NCI-H1417 treated with DMSO at 0.1 percent for 48 hours (cell line): ENCODE results near the gene CAMTA1.
"Not testable (repeated sequence)": the region's sequence is repeated elsewhere in the genome, so short reads cannot be mapped to it uniquely, and the experiment has no call there.

Experiments
- DNase-seq: peaks from one replicate; lab custom pipeline; 2025; lab: John Stamatoyannopoulos, UW

CAMTA1 gene

DNA sequence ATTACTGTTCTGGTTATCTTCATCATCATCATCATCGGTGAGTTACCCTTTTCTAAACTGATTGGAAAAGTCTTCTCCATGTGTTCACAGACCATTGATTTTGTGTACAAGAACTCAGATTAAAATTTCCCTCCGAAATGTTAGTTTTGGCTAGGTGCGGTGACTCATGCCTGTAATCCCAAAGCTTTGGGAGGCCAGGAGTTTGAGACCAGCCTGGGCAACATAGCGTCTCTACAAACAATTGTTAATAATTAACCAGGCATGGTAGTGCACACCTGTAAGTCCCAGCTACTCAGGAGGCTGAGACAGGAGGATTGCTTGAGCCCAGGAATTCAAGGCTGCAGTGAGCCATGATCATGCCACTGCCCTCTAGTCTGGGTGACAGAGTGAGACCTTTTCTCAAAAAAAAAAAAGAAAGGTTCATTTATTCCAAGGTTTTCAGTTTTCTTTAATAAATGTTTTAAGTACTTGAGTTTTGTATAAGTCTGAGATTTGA is 992.9 kb downstream of the CAMTA1 start:
- DNase-seq = no peak

DNA sequence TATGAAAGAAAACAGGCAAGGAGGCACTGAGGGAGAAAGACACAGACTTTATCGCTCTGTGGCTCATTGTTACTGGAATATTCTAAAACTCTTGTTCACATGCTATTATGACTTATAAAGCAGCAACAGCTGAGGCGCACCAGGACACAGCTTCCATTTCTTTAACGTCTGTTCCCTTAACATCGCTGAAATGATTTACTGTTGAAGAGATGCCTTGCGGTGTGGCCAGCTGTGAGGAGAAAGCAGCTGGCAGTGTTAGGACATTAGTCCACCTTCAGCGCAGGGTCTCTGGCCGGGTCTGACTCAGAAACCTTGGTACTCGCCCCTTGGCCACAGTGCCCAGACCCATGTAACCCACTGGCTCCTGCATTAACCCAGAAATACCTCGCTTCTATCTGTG is 995.7 kb downstream of the CAMTA1 start:
- no peak for DNase-seq

GRCh38 chr1:7781501-7781900 is 996.2 kb downstream of the CAMTA1 start:
- no peak for DNase-seq

DNA sequence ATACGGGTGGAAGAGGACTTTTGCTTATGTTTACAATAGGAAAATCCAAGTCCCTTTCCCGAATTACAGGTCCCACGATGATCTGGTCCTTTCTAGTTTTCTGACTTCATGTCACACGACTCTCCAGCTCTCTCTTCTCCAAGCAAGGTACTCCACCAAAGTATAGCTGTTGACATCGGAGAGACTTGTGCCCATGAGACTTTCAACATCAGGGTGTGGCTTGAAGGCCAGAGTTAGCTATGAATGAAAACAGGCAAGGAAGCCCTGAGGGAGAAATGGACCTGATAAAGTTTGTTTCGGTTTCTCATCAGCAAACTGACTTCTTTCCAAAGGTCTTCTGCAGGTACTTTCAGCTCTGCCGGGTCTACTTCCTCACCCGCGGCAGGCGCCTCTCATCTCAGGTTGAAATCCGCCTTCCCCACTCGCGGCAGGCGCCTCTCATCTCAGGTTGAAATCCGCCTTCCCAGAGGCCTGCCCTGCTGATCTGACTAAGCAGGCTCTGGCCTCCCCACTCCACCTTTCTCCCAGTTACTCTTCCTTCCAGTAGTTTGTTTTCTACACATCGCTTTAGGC is 996.8 kb downstream of the CAMTA1 start:
- DNase-seq = no peak

- no peak for DNase-seq
Measured at GRCh38 chr1:7783178-7783711, 998.0 kb downstream of the CAMTA1 start.

DNA sequence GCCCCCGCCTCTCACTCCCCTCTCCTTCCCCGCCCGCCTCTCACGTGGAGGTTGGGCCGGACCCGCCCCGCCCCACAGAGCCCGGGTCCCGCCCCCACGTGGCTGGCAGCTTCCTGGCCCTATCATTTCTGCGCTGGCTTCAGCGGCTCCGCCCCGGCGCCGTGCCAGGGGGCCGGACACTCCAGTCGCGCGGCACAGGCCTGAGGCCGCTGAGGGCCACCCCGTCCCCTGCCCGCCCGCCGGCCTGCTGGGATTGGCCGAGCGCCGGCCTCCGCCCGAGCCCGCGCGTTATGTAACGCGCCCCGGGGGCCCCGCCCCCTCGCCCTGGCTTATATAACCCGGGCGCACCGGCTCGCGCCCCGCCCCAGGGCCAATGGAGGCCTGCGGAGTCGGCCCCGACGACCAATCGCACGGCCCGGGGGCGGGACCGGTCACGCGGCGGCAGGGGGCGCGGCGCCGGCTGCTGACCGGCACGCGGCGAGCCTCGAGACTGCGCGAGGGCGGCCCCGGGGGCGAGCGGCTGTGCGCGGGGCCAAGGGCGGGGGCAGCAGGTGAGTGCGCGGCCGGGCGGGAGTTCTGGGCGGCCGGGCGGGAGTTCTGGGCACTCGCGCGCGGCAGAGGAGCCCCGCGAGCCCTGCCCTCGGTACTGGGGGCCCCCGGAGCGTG is 998.7 kb downstream of the CAMTA1 start, which contains the start of gene PER3:
PER3 (plus strand) TSS at position 466 of the 666 bp plus-strand sequence. CDS start 587 bp downstream, outside the sequence.
- peak; percentile 81 for DNase-seq

DNA sequence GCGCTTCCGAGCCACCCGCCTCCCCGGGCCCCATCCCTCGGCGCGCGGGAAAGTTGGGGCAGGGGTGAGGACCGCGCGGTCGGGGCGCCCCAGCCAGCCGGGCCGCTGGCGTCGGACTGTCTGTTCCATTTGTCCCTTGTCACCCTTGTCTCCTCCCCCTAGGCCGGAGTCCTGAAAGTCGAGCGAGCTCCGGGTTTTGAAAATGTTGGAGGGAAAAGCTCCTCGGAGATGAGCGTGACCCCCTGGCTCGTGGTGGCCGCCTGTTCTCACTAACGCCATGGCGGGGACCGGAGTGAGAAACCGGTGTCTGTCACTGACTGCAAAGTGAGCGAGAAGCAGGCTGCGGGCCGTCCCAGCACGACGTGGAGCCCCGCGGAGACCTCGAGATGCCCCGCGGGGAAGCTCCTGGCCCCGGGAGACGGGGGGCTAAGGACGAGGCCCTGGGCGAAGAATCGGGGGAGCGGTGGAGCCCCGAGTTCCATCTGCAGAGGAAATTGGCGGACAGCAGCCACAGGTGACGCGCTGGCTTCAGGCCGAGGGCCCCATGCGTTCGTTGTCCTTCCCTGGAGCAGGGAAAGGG is 999.3 kb downstream of the CAMTA1 start:
- DNase-seq = no peak

DNA sequence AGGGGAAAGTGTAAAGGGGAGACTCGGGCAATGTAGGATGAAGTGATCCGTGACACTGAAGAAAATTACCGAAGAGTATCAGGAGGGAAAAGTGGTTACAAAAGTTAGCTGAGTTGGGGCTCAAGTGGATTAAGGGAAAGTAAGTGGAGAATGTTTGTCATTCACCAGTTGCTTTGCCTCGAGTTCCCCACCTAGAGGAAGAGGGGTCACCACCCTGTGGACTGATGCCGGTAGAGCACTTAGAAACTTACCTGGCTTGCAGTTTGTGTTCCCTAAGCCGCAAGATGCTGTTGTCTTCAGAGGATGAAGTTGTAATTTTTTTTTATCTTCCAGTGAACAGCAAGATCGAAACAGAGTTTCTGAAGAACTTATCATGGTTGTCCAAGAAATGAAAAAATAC is 999.9 kb downstream of the CAMTA1 start:
- DNase-seq = no peak

DNA sequence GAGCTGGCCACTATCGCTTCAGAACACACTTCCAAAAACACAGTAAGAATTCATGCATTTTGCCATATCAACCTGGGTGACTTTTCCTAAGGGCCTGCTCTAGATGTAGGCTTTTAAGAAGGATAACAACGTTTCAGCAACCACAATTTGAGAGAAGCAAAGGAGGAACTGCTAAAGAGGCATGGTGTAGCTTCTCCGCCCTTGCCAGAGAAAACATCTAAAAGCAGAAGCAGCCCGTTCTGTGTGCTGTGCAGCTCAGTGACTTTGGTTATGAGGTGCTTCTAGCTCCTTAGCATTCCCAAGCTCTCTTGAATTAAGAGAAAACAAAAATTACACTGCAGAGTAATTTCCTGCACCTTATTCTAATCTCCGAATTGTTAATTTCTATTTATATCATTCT is 1001.5 kb downstream of the CAMTA1 start:
- DNase-seq = no peak

DNA sequence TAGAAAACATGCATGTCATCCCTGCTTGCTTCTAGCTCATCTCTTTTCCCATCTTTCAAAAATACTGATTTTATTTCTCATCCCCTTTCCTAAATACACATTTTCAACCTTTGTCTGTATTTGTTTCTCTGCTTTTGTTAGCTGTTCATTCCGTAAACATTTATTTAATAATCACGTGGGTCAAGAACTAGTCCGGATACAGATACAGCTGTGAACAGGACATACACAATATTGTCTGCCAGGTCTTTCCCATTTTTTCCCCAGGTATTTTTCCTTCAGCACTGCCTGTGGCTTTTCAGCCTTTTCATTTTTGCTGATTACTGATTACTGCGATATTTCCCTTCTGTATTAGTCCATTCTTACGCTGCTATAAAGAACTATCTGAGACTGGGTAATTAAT is 1004.6 kb downstream of the CAMTA1 start:
- DNase-seq = no peak

GRCh38 chr1:7791027-7791426 is 1005.8 kb downstream of the CAMTA1 start:
- not testable (repeated sequence) for DNase-seq

DNA sequence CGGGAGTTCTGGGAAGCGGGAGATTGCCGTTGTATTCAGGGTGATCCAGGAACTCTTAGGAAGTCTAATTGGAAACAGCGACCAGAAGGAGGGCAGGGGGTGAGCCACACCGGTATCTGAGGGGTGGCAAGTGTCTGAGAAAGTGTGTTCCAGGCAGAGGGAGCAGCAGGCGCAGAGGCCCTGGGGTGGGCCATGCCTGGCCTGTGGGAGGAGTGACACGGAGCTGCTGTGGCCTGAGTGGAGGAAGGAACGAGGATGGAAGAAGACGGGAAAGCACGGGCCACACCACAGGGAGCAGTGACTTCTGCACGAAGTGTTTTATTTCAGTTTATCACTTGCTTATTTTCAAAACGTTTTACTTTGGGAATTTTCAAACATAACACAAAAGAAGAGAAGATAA is 1010.2 kb downstream of the CAMTA1 start:
- no peak for DNase-seq

DNA sequence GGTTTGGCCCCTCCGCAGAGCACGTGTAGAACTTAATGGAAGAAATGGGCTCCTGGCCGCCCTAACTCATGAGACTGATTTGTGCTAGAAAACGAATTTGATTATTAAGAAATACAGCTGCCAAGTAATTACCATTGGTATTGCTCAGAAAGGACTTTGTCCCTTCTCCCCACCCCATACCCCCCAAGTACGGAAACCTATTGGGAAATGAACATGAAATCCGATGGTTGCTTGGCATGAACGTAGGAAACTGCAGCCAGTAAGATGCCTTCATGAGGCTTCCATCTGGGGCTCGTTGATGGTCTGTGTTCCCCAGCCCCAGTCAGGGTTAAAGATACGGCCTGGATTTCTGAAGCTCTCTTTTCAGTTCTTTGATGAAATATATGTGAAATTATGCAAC is 1020.2 kb downstream of the CAMTA1 start:
- DNase-seq = no peak

GRCh38 chr1:7808253-7808844 is 1023.1 kb downstream of the CAMTA1 start:
- no peak for DNase-seq

GRCh38 chr1:7809742-7810141 is 1024.5 kb downstream of the CAMTA1 start:
- DNase-seq = no peak

DNA sequence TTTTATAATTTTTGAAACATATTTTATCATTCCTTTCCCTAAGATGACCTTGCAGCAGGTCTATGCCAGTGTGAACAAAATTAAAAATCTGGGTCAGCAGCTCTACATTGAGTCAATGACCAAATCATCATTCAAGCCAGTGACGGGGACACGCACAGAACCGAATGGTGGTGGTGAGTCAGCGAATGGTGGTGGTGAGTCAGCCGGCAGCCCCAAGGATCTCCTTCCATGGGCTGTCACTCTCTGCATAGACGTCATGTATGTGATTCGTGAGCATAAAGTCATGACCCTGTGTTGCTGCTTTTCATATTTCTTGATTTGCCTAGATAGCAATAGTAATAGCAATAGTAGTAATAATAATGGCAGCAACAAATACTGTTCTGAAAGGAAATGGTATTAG is 1025.1 kb downstream of the CAMTA1 start:
- DNase-seq = no peak

- DNase-seq = no peak
Measured at GRCh38 chr1:7811476-7811875, 1026.2 kb downstream of the CAMTA1 start.

DNA sequence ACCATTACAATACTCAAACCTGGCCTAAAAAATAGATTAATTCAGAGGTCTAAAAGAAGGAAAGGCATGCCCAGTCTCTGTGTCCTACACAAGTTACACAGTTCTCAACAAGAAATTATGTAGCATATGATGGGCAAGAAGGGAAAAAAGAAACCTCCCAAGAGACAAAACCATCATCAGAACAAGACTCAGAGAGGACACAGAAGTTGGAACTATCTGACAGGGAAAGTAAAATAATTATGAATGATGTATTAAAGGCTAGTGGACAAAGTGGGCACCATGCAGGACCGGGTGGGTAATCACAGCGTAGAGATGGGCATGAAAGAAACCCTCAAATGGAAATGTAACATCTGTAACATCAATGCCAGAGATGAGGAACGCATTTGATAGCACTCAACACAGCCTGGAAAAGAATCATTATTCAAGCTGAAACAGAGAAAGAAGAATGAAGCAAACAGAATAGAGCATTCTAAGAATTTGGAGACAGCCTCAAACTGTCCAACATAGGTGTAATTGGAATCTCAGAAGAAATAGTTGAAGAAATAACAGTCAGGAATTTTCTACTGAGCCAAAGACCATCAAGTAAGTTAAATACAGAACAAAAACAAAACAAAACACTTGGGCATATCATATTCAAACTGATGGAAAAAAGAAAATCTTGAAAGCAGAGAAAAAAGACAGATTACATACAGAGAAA is 1028.6 kb downstream of the CAMTA1 start:
- DNase-seq = no peak
